CD4-positive, alpha-beta T cell treated with Interleukin-6 for 4 hours (primary cell): ENCODE results near the gene ASCL2.
"Not testable (repeated sequence)": the region's sequence is repeated elsewhere in the genome, so short reads cannot be mapped to it uniquely, and the experiment has no call there.

Source experiments
- DNase-seq: peaks from one replicate; pipeline ENCODE4 v3.0.0-alpha.2; 2020; ENCODE audit warnings: mixed read lengths

The ASCL2 gene

DNA sequence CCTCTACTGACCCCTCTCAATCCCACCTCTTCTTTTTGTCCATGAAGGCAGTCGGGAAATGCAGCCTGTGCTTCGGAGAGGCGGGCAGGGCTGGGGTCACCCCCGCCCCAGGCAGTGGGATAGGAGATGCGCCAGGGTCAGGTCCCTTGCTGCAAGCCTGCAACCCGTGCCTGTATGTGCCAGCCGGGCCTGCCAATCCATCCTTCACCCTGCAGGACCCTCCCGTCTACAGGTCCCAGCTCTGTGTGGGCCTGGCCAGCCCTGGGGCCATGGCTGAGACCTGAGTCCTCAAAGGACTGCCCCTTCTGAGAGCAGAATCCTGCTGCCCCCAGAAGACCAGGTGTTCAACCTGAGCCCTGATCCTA lies 10.9 kb downstream of the ASCL2 start:
- no peak for DNase-seq

DNA sequence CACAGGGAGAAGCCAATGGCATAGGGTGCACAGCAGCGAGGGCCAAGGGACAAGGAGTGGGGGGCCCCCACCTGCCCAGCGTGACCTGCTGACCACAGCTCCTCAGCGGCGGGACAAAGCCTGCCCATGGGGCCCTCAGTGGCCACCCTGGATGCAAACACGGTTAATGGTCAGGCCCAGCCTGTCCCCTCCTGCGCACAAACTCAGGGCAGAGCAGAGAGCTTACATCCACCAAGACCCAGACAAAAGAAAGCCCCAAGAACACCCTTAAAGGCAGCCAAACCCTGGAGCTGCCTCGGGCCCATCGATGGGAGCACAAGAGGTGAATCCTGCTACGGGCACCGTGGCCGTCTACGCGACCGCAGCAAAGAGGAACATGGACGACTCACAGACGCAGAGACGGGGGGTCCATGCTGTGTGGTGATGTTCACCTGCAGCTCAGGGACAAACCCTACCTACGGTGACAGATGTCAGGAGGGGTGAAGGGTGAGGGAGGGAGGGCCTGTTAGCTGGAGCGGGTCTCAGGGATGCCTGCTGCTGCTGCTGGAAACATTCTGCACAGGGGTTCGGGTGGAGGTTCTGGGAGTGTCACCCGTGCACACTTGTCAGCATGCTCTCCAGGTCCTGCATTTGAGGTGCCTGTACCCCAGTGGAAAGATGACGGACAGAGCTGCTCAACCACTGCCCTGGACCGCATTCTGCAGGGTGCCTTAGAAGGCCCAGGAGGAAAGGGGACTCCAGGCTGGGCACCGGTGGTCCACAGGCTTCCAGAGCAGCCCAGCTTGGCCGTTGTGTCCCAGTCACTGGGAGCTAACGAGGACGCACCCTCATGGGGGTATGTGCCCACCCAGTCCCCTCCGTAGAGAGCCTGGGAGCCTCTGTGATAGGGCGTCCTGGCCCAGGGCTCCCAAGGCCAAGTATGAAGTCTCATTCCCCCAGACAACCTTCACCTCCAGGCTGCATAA lies 11.6 kb downstream of the ASCL2 start:
- DNase-seq: no peak

DNA sequence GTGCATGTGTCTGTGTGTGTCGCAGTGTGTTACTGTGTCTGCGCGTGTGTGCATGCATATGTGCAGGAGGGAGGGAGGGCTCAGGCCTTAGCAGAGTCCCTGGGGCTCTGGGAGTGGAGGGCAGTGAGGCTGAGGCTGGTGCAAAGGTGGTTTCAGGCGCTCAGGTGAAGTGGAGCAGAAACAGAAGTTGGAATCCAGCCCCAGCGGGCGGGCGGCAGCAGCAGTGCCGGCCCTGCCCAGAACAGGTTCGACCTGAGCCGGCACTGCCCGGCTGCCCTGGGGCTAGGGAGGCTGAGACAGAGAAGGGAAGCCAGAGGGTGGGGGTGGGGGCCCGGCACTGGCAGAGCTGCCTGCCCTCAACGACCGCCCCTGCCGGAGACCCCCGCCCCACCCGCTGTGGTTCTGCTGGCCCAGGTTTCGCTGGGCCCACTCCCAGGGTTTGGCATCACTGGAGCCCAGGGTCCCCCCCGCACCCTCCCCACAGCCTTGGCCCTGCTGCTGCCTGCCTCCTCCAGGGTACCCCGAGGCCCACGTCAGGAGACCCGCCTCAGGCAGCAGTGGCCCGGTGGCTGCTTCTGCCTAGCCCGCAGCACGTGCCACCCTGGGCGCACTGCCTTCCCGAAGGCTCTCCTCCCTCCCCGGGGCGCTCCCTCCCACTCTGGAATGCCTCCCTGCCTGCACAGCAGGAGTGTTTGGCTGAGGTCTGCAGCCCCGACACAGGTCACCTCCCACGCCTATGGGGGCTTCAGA lies 13.3 kb downstream of the ASCL2 start:
- no peak for DNase-seq

DNA sequence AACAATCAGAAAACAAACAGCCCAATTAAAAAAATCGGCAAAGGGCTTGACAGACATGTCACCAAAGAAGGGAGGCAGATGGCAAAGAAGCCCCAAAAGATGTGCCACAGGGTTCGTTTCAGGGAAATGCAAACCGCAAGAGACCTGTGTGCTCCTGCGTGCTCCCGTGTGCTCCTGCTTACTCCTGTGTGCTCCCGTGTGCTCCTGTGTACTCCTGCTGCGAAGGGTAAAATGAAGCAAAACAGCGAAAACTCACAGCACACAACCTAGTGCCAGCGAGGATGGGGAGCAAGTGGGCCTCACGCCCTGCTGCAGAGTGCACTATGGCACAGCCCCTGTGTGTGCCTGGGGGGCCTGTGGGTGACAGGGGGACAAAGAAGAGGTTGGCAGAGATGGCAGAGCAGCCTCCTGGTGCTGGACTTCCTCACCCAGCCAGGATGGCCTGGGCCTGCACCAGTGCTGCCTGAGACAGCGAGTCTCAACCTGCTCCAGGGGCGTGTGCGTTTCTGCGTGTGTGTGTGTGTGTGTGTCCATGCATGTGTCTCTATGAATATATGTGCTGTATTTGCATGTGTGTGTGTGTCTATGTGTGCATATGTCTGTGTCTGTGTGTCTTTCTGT lies 14.0 kb downstream of the ASCL2 start:
- no peak for DNase-seq

DNA sequence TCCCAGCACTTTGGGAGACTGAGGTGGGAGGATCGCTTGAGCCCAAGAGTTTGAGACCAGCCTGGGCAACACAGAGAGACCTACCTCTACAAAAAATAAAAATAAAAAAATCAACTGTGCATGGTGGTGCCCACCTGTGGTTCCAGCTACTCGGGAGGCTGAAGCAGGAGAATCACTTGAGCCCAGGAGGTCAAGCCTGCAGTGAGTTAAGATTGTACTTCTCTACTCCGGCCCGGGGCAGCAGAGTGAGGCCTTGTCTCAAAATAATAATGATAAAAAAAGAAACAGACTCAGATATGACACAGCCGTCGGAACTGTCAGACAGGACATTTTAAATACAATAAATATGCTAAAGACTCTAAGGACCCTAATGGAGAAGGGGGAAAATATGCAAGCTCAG lies 18.4 kb downstream of the ASCL2 start:
- DNase-seq: no peak

DNA sequence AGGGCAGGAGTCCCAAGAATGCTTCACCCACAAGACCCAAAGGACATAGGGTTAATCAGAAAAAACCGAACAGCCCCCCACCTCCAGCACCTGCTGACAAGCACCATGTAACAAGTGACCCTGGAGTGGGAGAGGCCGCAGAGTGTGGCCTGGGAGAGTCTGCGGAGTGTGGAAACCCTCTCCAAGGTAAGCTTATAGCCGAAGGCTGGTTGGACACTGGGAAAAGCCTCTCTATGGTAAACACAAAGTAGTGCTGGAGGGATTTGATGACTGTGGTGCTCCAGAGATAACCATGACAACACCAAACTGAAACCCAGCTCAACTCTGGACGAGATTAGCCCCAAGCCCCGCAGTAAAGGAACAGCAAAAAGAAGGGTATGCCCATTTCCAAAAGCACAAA lies 19.2 kb downstream of the ASCL2 start:
- no peak for DNase-seq

DNA sequence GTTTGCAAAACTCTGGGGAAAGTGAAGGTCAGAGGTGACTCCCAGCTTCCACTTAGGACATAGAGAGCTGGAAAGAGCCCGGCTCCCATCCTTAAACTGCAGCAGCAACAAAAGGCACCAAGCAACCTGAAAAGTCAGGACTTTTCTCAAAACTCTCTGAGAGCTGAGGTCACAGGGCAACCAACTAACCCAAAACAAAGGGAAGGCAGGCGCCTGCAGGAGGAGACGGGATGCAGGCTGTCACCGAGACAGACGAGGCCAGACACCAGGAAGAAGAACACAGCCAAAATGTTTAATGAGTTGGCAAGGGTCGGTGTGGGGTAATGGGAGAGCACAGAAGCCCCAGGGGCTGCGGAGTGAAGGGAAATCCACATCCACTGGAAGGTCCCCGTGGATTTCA lies 19.9 kb downstream of the ASCL2 start:
- no peak for DNase-seq

DNA sequence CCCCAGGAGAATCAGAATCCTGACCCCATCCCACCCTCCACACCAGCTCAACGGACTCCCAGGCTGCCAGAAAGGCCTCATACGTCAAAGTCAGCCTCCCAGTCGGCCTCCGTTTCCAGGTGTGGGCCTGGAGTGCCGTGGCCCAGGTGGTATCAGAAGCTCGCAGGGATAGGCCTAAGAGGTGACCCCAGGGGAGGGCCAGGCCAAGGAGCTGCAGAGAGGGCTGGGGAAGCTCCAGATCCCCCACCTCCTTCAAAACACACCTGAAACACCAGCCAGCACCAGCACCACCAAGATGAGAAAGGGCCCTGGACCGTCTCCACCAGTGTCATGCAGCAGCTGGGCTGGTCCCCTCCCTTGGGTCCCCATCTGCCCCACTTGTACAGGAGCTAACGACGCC lies 20.3 kb downstream of the ASCL2 start:
- no peak for DNase-seq

DNA sequence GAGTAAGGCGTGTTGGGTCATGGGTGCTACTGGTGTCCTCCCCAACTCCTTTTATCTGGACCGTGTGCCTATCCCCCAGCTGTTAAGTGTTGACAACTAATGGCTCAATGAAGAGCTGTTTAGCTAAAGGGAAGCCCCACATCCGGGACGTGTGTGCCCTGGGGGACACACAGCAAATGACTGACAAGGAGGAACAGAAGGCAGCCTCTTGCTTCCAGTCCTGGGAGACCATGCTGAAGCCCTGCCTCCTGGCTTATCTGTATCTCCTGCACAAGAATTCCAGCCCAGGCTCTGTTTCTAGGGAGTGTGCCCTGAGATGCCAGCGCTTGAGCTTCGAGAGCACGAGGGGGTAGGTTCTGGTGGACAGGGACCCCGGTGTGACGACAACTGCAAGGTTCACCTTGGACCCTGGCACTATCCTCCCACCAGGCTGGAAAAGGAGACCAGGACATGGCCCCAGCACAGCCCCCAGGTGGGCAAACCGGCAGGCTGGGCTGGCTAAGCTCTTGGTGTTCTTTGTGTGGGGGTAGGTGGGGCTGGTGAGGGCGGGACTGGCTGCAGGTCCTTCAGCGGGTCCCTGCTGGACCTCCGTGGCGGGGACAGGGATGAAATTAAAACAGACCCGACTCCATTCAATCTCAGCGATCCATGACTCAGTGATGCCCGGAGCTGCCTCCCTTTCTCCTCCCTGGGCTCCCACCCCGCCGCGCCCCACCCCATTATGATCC lies 21.0 kb downstream of the ASCL2 start:
- no peak for DNase-seq

DNA sequence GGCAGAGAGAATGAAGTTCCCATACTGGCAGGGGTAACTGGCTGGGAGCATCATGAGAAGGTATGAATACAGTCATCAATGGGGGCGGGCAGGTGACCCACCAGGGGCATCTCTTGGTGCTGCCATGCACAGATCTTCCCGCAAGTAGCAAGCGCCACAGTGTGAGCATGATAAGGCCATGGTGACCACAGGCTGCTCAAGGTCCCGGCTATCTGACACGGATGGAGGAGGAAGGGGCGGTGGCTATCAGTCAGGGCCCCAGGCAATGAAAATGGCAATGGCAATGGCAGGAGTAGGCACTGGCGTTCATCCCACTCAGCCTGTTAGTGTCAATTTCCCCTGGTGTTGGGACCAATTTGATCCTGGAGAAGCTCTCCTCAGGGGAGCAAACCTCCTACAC lies 21.6 kb downstream of the ASCL2 start:
- no peak for DNase-seq

DNA sequence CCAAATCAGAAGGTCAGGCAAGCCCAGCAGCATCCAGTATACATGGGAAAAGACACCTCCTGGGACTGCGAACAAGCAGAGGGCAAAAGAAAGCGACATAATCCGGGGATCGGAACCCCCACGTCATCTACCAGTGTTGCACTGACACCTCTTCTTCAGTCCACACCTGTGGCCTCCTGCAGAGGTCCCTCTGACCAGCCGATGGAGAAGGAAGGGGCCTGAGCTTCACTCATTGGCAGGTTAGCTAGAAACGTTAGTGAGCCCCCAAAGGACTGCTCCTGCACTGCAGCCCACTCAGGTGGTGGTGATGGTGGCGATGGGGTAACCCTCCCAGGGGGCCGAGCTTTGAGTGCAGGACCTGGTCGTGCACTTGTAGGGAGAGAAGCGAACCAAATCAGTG lies 22.1 kb downstream of the ASCL2 start:
- no peak for DNase-seq

DNA sequence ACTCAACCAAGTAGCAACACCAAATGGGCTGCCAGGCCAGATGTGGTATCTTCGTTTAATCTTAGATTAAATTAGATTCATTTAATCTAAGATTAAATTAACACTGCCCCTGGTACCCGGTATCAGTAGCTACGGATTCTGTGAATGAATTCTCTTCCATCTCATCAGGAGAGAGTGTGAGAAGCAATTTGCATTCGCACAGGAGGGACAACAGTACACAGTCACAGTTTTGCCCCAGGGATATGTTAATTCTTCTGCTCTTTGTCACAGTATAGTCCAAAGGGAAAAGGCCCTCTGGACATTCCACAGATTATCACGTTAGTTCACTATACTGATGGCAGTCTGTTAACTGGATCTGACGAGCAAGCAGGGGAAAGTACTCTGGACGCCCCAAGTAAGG lies 22.9 kb downstream of the ASCL2 start:
- DNase-seq: no peak

DNA sequence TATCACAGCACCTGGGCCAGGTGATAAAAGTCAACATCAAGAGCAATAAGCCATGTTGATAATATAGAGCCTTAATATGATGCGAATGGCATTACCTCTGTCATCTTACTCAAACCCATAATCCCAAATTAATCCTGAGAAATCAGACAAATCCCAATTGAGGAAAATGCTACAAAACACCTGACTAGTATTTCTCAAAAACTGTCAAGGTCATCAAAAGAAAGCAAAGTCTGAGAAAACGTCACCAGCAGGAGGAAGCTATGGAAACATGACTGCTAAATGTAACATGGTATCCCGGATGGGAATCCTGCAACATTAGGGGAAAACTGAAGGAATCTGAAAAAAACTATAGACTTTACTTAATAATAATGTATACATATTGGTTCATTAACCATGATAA lies 29.6 kb downstream of the ASCL2 start:
- DNase-seq: no peak

DNA sequence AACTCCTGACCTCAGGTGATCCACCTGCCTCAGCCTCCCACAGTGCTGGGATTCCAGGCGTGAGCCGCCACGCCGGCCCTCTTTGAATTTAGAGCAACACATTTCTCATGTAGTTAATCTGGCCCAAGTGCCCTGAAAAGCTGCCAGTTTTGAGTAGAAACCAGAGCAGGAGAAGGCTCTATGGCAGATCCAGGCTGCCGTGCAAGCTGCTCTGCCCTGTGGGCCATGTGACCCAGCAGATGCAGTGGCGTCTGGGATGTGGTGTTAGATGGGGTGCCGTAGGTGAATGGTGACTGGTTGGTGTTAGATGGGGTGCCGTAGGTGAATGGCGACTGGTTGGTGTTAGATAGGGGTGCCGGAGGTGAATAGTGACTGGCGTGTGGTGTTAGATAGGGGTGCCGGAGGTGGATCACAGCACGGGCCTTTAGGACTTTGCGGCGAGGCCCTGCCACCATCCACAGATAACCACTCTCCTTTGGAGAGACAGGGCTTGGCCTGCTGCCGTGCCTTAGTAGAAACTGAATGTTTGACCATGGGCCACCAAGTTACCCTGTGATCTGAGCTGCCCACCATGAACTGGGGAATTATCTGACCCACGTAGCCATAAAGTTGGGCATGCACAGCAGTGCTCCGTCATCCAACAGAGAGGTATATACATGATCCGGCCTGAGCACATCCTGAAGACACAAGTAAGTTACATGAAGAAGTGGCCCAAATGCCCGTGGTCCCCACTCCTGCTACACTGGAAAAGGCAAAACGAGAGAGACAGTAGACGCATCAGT lies 32.7 kb downstream of the ASCL2 start:
- no peak for DNase-seq

DNA sequence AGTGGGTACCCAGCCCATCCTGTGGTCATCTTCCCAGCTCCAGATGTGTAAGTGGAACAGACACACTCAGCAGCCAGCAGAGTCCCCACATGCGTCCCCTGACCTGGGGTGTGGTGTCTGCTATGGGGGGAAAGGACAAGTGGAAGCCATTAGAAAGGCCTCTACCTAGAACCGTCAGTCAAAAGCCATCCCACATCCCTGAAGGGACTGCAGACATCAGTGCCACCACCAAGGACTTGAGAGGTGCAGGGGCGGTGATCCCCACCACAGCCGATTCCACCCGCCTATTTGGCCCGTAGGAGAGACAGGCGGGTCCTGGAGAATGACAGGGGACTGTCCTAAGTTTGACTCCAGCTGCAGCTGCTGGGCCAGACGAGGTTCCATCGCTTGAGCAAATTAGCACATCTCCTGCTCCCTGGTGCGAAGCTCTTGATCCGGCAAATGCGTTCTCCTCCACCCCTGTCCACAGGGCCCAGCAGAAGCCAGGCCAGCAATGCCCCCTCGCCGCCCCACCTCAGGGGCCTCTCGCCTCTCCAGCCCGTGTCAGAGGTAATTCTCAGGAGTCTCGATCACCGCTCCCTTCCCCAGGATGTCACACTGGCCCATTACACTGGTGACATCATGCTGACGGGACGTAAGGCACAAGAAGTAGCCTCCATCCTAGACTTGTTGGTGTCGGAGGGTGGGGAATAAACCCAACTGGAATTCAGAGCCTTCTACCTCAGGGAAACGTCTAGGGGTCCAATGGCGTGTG lies 33.8 kb downstream of the ASCL2 start:
- DNase-seq: not testable (repeated sequence)

DNA sequence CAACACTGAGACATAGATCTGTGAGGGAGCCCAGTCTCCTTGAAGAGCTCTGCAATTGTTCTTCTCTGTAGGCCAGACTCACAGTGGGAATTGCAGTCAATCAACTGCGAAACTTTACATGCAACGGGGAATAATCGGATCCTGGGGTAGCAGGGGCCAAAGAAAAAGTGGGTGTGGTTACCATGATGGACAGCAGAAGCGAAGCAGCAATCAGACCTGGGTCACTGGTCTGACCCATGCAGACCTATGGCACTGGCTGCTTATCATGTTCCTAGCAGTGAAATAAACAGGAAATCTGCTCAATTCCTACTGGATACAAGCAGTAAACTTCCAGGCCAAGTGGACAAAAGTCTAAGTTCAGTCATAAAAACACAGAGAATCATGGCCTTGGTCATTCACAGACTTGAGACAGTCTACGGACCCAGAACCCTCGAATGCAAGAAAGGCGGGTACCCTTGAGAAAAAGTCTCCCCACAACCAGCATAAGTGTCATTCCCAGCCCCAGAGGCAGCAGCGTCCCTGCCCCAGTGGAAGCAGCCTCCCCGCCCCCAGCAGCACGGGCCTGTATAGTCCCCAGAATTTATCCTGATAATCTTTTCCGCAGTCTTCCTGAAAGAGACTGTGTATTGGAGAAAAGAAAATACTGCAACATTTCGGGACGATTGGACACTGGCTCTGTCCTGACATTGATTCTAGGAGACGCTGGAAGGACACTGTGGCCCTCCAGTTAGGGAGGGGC lies 34.6 kb downstream of the ASCL2 start:
- no peak for DNase-seq

DNA sequence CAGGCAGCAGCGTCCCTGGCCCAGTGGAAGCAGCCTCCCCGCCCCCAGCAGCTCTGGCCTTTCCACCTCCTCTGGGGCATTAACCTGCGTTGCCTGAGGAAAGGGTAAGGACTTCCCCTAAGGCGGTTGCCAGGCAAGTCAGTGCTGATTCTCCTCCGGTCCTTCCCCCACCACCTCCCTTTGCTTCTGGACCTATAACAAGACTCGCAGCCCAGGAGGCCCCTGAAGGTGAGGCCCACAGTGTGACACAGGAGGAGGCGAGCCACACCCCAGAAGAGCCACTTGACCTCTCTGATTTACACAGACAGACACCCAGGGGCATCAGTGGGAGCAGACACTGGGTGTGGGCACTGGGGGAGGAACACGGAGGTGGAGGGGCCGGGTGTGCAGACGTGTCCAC lies 35.4 kb downstream of the ASCL2 start:
- DNase-seq: no peak

DNA sequence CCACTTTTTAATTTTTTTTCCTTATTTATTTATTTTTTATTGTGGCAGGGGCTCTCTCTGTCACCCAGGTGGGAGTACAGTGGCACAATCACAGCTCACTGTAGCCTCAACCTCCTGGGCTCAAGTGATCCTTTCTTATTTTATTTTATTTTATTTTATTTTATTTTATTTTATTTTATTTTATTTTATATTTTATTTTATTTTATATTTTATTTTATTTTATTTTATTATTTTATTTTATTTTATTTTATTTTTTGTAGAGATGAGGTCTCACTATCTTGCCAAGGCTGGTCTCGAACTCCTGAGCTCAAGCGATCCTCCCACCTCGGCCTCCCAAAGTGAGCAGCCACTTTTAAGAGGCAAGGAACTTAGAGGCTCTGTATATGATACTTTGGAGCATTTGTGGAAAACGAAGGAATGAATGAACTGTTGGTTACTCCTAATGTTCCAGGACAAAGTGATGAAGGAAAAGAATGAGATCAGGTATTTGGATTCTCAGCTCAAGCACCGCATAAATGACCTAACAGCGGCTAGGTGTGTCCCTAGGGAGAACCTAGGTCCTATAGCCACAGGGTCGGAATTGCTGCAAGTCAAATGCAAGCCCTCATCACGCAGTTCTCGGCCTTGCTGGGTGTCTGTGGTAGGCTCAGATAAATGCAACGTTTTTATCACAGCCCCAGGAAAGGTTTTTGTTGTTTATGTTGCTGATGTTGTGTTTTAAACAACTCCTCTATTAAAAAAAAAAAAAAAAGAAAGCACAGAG lies 36.5 kb downstream of the ASCL2 start:
- no peak for DNase-seq

DNA sequence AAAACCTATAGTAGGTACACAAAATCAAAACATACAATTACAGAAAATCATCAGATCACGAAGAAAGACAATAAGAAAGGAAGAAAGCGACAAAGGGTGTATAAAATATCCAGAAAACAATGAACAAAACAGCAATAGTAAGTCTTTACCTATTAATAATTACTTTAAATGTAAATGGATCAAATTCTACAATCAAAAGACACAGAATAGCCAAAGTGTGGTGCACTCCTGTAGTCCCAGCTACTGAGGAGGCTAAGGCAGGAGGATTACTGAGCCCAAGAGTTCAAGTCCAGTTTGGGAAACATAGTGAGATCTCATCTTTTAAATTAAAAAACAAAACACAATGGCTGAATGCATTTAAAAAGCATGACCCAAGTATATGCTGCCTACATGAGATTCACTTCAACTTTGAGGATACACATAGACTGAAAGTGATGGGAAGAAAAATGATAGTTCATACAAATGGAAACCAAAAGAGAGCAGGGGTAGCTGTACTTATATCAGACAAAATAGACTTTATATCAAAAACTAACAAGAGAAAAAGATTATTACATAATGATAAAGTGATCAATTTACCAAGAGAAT lies 40.6 kb downstream of the ASCL2 start:
- no peak for DNase-seq

DNA sequence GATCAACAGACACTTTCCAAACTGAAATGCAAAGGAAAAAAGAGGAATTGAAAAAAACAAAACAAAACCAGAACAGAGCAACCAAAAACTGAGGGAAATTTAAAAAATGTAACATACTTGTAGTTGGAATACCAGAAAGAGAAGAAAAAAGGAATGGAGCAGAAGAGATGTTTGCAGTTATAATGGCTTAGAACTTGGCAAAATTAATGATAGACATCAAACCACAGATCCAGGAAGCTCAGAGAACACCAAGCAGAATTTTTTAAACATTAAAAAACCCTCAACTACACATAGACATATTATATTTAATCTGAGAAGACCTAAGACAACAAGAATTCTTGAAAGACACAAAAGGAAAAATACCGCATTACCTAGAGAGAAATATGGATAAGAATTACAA lies 46.1 kb downstream of the ASCL2 start:
- DNase-seq: no peak
